GM21528 (cell line): ENCODE results near the gene CCSAP.
"Not testable (repeated sequence)": the region's sequence is repeated elsewhere in the genome, so short reads cannot be mapped to it uniquely, and the experiment has no call there.

Source experiments
- ATAC-seq: cut with Tn5 transposase; IDR thresholded peaks from one replicate; pipeline ENCODE4 v1.9.1; 2021; ENCODE audit warnings: mild to moderate bottlenecking, moderate library complexity; ENCODE audit not compliant: unreplicated experiment, low FRiP score

The CCSAP gene

DNA sequence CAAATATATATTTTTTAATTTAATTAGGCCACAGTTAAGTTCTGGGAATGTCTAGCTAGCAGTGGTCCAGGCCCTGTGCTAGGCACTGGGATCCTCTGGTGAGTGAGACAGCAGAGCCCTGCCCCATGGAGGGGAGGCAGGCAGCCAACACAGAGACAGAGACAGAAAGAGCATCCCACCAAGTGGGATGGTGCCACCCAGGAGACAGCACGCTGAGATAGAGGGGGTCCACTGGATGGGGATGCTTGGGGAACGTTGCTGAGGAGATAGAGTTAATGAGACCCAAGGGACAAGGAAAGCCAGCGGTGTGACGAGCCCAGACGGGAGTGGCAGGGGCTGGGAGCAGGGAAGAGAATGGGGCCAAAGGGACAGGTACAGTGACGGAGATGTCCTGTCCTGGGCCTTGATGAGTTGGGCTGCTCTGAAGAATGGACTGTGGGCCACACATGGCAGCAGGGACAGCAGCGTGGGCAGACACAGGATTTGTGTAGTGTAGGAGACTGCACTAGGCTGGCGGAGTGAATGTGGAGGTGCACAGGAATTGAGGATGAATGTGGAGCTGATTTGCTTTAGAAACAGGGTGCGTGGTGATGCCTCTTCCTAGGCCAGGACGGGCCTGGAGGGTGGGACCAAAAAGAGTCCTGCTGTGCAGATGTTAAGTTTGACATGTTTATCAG is 49.2 kb downstream of the CCSAP start:
- ATAC-seq, result no peak

DNA sequence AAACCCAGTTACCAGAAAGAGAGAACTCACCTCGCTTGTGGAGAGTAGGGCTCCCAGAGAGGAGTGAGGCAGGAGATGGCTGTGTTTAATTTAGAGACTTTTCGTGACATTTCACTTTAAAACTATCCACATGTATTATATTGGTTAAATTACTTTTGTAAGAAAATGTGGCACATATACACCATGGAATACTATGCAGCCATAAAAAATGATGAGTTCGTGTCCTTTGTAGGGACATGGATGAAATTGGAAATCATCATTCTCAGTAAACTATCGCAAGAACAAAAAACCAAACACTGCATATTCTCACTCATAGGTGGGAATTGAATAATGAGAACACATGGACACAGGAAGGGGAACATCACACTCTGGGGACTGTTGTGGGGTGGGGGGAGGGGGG is 51.2 kb downstream of the CCSAP start:
- not testable (repeated sequence) for ATAC-seq

DNA sequence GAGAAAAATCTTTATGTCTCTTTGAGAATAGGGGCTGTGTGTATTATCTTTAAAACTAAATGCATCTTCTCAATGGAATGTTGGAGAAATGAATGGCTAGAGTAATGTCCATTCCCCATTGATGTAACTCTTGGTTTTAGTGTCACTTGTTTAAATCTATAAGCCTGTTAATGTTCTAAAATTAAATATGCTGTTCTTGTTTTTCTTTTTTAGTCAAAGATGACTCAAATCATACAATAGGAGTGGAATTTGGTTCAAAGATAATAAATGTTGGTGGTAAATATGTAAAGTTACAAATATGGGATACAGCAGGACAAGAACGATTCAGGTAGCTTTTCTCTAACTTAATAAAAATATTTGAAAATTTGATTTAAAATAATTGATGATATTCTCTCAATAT is 54.3 kb downstream of the CCSAP start:
- no peak for ATAC-seq

DNA sequence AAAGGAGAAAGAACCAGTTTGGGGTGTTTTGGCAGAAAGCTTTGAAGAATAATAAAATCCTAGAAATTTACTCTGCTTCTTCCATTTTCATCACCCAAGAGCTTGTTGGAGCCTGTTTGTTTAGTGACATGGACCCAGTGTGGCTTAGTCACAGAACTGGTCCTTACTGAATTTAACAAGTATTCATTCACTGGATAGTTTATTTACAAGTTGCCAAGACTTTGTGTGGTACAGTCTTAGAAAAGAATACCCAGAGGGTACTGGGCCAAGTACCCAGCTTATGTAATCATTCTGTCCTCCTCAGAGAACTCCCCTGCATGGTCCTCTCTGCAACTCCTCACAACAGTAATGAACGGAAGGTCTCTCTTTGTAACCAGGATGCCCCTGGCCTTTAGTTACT is 55.6 kb downstream of the CCSAP start:
- ATAC-seq, result no peak

DNA sequence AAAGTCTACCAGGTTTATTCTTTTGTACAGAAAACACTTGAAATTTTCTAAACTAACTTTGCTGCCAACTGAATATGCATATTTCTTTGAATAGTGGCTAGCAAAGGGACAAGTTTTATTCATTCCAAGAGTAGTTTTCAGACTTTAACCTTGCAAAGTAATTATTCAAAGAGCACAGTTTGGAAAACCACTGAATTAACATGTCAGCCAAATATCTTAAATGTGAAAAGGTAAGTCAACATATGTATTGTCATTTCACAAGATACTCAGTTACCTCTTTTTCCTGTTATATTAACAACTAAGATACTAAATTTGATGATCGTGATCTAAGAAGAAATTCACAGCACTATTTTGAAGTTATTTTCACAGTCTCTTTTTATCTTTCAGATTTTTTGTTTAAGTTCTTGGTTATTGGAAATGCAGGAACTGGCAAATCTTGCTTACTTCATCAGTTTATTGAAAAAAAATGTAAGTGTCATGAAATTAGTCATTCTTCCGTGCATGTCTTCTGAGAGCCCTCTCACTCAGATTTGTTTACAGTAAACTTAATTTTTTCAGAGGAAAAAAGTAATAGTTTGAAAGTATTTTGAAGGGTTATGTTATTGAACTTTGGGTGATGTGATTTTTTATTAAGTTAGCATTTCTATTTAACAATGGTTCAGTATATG is 56.6 kb downstream of the CCSAP start:
- ATAC-seq, result no peak

DNA sequence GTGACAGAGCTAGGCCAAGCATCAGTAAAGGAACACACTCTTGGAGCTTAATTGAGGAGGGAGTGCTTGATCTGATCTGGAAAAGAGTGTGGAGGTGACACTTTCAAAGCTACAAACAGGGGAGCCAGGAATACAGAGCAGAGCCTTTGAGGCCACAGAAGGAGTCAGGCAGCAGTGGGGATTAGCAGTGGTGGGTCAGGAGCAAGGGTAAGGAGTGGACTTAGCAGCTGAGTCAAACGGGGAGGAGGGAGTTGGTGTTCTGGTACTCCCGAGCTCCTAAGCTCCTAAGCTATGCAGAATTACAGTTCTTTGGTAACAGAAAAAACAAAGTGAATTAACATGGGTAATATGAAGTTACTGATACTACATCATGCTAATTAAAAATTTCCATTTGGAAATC is 57.4 kb downstream of the CCSAP start:
- ATAC-seq, result no peak

DNA sequence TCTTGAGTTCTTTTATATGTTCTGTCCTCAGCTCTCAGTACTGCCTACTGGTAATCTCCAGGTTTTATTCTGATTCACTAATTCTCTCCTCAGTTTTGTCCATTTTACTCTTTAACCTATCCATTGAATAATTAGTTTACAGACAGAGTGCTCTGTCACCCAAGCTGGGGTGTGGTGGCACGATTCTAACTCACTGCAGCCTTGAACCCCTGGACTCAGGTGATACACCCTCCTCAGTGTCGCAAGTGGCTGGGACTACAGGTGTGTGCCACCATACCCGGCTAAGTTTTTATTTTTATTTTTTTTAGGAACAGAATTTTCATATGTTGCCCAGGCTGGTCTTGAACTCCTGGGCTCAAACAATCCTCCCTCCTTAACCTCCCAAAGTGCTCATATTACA is 58.0 kb downstream of the CCSAP start:
- no peak for ATAC-seq

DNA sequence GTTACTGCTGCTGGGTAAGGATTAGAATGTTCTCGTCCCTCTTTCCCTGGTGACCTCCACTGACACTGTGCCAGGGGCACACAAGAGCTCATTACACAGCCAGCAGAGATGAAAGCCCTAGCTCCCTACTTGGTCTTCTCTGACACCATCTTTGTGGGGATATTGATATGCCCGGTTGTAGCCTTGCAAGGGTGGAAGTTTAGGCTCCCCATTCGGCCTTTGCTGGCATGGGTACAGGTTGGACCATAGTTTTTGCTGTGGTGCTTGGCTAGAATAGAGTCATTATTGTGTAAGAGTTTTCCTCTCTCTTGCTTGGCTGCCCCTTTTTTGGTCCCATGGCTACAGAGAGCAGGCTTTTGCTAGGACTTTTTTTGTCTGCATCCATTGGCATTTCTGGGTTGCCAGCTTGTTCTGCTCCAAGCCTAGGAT is 59.6 kb downstream of the CCSAP start:
- no peak for ATAC-seq

DNA sequence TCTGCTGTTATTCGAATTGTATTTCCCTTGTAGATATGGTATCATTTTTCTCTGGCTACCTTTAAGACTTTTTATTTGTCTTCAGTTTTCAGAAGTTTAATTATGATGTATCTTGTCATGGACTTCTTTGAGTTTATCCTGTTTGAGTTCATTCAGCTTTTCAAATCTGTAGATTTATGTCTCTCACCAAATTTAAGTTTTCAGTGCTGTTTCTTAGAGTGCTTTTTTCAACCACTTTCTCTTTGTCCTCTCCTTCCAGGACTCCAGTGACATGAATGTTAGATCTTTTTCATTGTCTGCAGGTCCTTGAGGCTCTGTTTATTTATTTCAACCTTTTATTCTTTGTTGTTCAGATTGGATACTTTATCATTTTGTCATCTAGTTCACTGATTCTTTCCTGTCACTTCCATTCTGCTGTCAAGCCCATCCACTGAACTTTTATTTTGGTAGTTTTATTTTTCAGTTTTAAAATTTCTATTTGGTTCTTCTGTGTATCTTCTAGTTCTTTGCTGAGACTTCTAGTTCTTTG is 60.5 kb downstream of the CCSAP start:
- no peak for ATAC-seq

DNA sequence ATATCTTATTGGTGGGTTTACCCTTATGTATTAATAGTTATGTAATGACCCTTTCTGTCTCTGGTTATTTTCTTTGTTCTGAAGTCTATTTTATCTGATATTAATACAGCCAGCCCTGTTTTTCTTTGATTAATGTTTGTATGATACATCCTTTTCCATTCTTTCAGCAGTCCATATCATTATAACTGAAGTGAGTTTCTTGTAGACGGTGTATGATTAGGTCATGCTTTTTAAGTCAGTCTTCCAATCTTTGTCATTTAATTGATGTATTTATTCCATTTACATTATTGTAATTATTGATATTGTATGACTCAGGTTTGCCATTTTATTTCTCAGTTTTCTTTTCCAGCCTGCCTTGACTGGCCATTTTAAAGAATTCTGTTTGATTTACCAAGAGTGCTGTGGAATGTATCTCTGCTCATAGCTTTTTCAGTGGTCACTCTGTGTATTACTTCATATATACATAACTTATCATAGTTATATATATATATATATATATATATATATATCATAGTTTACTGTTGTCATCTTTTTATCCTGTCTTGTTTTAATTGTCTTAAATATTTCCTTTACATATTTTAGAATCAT is 61.4 kb downstream of the CCSAP start:
- ATAC-seq, result no peak

DNA sequence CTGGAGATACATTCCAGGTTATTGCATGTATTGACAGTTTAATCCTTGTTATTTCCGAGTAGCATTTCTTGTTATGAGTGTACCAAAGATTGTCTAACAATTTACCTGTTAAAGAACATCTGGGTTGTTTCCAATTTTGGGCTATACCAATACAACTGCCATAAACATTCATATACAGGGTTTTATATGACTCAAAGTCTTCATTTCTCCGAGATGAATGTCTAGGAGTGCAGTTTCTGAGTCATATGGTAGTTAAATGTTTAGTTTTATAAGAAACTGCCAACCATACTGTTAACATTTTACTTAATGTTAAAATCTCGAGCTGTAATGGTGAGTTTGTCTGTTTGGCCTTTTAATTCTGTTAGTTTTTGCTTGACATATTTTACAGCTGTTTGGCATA is 61.9 kb downstream of the CCSAP start:
- no peak for ATAC-seq

DNA sequence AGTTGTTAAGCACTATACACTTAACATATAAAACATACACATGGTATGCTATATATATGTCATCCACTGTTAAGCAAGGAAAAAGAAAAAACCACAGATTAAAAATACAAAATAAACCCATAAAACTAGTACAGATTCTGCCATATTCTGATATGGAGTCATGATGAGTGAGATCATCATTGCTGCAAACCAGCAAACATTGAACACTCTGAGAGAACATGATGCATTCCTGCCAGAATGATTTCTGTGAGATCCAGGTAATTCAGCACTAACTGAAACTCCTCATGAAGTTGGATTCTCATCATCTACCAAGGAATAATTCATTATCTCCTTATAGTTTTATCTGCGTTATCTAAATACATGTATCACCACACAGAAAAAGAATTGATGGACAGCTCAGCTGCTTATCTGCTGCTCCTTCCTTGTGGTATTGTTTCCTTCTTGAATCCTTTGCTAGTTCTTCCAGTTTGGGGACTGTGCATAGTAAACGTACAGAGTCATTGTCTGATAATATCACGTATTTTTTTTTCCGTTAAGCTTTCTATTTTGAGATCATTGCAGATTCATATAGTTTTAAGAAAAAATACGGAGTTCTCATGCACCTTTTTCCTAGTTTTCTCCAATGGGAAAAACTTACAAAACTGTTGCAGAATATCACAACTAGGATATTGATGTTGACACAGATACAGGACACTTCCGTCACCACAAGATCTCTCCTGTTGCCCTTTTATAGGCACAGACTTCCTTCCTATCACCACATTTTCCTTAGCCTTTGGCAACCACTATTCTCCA is 62.6 kb downstream of the CCSAP start:
- no peak for ATAC-seq

DNA sequence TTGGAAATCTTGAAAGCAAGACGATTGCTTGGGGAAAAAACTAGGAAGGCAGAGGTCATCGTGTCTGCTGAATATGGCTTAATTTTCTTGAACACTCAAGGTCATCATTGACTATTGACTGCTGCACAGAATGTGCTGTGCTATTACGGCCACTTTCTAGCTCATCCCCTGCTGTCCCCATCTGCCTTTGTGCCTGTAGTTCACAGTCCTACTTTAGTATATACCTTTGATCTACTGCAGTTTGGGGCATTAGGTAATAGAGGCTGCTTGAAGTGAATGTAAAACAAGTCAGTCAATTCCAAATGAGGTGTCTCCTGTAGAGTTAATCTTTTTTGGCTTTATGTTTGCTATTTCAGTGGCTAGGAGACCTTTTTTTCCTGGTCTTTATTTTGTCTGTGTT is 63.6 kb downstream of the CCSAP start:
- no peak for ATAC-seq

DNA sequence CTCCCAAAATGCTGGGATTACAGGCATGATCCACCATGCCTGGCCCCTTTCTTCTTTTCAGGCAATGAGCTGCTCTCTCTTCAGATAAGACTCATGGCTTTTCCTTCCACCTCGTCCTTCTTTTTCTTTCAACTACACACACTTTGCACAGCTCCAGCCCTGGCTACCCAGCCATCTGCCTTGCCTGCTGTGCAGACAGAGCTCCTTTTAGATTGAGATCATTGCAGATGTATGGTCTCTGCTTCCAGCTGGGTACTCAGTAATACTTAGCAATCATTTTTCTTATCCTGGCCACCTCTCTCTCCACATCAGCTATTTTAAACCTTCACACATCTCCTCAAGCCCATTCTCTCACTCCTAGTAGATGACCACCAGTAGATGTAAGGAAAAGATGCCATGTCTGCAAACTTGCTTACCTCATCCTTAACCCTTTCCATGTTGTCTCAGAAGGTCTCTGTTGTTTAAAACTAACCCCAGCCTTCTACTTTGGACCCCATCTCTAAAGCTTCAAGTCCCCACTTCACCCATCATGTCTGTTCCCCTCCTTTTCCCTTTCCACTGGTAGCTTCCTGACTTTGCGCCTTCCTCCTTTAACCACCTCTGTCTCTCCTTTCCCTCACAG is 64.6 kb downstream of the CCSAP start:
- no peak for ATAC-seq

DNA sequence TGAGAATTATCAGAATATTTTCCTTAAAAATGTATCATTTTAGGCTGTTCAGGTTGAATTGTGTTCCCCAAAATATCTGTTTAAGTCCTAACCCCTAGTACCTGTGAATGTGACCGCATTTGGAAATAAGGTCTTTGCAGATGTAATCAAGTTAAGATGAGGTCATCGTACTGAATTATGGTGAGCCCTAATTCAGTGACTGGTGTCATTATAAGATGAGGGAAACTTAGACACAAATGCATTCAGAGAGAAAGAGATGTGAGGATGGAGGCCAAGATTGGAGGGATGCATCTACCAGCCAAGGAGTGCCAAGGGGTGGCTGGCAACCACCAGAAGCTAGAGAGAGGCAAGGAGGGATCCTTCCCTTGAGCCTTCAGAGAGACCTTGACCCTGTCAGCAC is 67.8 kb downstream of the CCSAP start:
- ATAC-seq, result no peak

DNA sequence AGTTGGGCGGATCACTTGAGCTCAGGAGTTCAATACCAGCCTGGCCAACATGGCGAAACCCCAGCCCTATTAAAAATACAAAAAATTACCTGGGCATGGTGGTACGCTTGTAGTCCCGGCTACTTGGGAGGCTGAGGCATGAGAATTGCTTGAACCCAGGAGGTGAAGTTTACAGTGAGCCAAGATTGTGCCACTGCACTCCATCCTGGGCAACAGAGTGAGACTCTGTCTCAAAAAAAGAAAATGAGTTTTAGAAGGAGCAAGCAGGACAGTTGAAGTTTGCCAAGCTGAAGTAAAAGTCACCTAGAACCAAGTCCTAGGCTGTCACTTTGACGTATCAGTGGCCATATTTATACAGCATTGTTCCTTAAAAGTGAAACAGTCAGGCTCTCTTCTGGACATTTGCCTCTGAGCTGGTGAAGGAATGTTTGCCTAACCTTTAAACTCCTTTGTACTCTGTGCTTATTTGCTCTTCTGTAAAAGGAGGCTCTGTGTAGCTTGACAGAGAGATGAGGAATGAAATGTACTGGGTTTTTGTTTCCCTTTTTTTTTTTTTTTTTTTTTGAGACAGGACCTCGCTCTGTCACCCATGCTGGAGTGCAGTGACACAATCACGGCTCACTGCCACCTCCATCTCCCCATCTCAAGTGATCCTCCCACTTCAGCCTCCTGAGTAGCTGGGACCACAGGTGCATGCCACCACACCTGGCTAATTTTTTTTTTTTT is 69.2 kb downstream of the CCSAP start:
- no peak for ATAC-seq

DNA sequence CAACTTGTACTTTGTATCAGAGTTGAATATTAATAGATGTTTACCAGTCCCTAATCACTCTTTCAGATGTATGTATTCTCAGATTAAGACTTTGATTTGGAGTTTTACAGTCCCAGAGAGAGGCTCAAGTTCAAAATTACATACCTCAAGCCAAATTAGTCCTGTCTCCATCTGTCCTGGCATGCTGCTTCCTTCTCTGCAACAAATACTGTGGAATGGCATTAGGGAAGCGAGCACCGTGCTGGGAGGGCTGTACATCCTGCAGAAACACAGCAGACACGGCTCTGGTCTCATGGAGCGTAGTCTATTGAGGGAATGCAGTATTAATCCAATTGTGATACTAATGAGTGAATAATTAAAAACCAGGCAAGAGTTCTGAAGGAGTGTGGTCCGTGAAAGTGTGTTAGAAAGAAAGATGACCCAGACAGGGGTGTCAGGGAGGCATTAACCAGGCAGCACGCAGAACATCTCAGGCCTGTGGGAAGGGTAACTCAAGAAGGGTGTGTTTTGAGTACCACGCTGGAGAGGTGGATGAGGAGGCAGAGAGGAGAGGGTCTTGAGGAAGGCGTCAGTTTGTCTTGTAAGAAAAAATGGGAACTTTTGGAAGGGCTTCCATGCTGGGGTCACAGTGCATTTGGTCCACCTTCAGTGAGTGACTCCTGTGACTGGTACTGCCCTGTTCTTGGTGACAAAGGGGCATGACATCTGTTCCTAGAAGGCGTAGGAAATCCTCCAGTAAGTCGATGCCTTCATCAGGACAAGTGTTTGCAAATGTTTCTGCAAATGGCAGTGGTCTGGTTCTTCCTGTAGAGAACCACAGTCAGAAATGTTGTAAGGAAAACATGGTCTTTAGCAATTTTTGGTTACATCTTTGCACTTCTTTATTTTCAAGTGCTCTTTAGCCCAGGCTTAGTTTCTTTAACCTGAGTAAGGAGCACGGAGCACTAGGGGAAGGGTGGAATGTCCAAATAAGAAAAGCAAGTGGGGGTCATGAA is 70.4 kb downstream of the CCSAP start:
- no peak for ATAC-seq

DNA sequence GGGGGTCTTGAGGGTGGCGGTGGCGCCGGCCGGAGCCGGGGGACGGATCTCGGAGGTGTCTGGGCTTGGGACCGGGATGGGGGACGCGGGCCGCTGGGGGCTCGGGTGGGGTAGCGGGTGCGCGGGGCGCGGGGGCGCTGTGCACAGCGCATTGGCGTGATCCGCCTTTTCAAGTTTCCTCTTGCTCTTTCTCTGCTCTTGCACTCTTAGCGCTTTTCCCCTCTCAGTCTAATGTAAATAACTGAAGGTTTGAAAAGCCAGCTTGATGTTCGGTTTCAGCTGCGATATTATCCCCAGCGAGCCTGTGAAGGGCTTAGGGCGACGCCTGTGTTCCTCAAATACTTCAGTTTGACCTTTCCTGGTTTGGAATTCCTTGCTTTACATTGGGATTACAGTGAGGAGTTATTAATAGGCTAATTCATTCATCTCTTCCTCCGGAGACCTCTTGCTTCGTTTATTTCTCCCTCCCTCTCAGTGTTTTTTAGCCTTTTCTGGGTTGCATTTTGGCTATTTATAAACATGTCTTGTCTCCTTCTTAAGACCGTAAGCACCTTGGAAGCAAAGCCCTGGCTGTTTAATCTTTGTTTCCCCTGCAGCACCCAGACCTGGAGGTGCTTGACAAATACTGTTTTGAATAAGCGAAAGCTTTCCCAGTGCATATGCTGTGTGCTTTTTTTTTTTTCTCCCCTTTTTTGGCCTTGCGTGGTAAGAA is 71.2 kb downstream of the CCSAP start:
- peak; percentile 56 for ATAC-seq
